Fibroblast of lung (primary cell): Measurements from ENCODE around the gene MEGF10. TPM values are rescaled to one million over a fixed set of nuclear protein-coding genes. Genes with fewer than 3 reads are reported as not detected.

Source experiments
- DNase-seq, 2 donors: peaks; one replicate each; pipeline versions ENCODE4 v3.0.0 to v3.0.0-alpha.2; 2010; ENCODE audit warnings: low read depth in 2 of 2
- H2AFZ ChIP-seq: 2 replicates; pipeline ENCODE4 v1.5.1; 2012; ENCODE audit warnings: low read length, control low read depth, inconsistent platforms
- H3K27ac ChIP-seq: 2 replicates; pipeline ENCODE4 v1.5.1; 2011; ENCODE audit warnings: low read length, control low read depth; ENCODE audit not compliant: insufficient read depth
- H3K27me3 ChIP-seq: 2 replicates; pipeline ENCODE4 v1.5.1; 2011; ENCODE audit warnings: mild to moderate bottlenecking, low read length; ENCODE audit not compliant: control insufficient read depth, insufficient read depth
- H3K36me3 ChIP-seq: 2 replicates; pipeline ENCODE4 v1.5.1; 2011; ENCODE audit warnings: low read length; ENCODE audit not compliant: control insufficient read depth, insufficient read depth
- H3K4me1 ChIP-seq: 2 replicates; pipeline ENCODE4 v1.5.1; 2011; ENCODE audit warnings: low read length; ENCODE audit not compliant: control insufficient read depth, insufficient read depth; ENCODE audit errors: extremely low read depth
- H3K4me2 ChIP-seq: 2 replicates; pipeline ENCODE4 v1.5.1; 2011; ENCODE audit warnings: low read length, control low read depth; ENCODE audit not compliant: insufficient read depth; ENCODE audit errors: extremely low read depth
- H3K4me3 ChIP-seq, 4 experiments: fragments of 200-600 bp in 1 of 4; sonication (generic) in 1 of 4; replicated peaks in 1 of 4; 2 replicates each; pipeline ENCODE4 v1.5.1; 2011 to 2016; ENCODE audit warnings: low read length in 4 of 4, low read depth in 3 of 4, mild to moderate bottlenecking in 3 of 4, control low read depth in 2 of 4, inconsistent platforms in 1 of 4, mixed read lengths in 1 of 4; ENCODE audit not compliant: insufficient read depth in 1 of 4; ENCODE audit errors: control extremely low read depth in 1 of 4
- H3K79me2 ChIP-seq: 2 replicates; pipeline ENCODE4 v1.5.1; 2012; ENCODE audit warnings: mild to moderate bottlenecking, low read length, inconsistent platforms; ENCODE audit not compliant: control insufficient read depth, insufficient read depth
- H3K9ac ChIP-seq: 2 replicates; pipeline ENCODE4 v1.5.1; 2011; ENCODE audit warnings: mild to moderate bottlenecking, low read length, control low read depth; ENCODE audit not compliant: insufficient read depth
- H3K9me3 ChIP-seq: 2 replicates; pipeline ENCODE4 v1.5.1; 2012; ENCODE audit warnings: low read depth, low read length; ENCODE audit not compliant: control insufficient read depth, insufficient read depth
- H4K20me1 ChIP-seq: 2 replicates; pipeline ENCODE4 v1.5.1; 2011; ENCODE audit warnings: low read length; ENCODE audit not compliant: control insufficient read depth, insufficient read depth; ENCODE audit errors: extremely low read depth
- CTCF ChIP-seq, 2 donors: IDR thresholded peaks in 1 of 2; conservative IDR thresholded peaks in 1 of 2; 1 replicate in 1 of 2; 2 replicates in 1 of 2; pipeline ENCODE4 v1.5.1; 2011 to 2012; ENCODE audit warnings: low read length in 2 of 2, control low read depth in 1 of 2, inconsistent platforms in 1 of 2, low read depth in 1 of 2, mild to moderate bottlenecking in 1 of 2
- EZH2 ChIP-seq: IDR thresholded peaks from 2 replicates; pipeline ENCODE4 v1.5.1; 2012; ENCODE audit warnings: low read length, control low read depth, mild to moderate bottlenecking; ENCODE audit errors: missing control alignments
- polyA plus RNA-seq, 2 donors: library from polyadenylated mRNA; depleted of rRNA in 1 of 2; stranded (reverse) in 1 of 2; unstranded in 1 of 2; fragments of >200 nt; gene quantifications; 2 replicates each; pipeline ENCODE4 v1.2.1, GENCODE V29; 2011 to 2012; ENCODE audit warnings: missing spikeins in 1 of 2
- total RNA-seq: library from RNA; depleted of rRNA; stranded (reverse); fragments of >200 nt; gene quantifications from 2 replicates; pipeline ENCODE4 v1.2.1, GENCODE V29; 2014

The MEGF10 gene
- total and polyA plus RNA-seq, 2 donors (not counting 1 experiment from before 2014, with no cell fraction given), result under 0.01 to 0.02 TPM

GRCh38 chr5:127330116-127330515 is 39.5 kb downstream of the MEGF10 start:
- Histone ChIP-seq H3K4me3 (no peak overlapping the region), H3K4me1 (no peaks in the 10 kb centered on the region), H3K9me3 (no peaks in the 10 kb centered on the region), H2AFZ (no peak overlapping the region), H3K4me2 (no peak overlapping the region), H3K27ac (no peak overlapping the region), H3K79me2 (no peaks in the 10 kb centered on the region), H3K36me3 (no peaks in the 10 kb centered on the region), H4K20me1 (no peaks in the 10 kb centered on the region), H3K9ac (no peak overlapping the region), H3K27me3 (no peaks in the 10 kb centered on the region)
- no peak for TF ChIP-seq CTCF (conservative IDR thresholded peaks at IDR 0.05 in 1 of 2, IDR thresholded peaks at IDR 0.05 in 1 of 2; ENCODE audit: low read depth in 1 of 2, low read length in 2 of 2)
- TF ChIP-seq EZH2, result no peak
- no peak for DNase-seq

- Histone ChIP-seq H3K9ac (no peak overlapping the region), H3K9me3 (no peaks in the 10 kb centered on the region), H3K4me3 (no peak overlapping the region), H4K20me1 (no peaks in the 10 kb centered on the region), H3K4me2 (no peak overlapping the region), H2AFZ (no peak overlapping the region), H3K27ac (no peak overlapping the region), H3K4me1 (no peaks in the 10 kb centered on the region), H3K36me3 (no peaks in the 10 kb centered on the region), H3K79me2 (no peaks in the 10 kb centered on the region), H3K27me3 (no peaks in the 10 kb centered on the region)
- DNase-seq, result no peak
- TF ChIP-seq EZH2 (no peak), CTCF (conservative IDR thresholded peaks at IDR 0.05 in 1 of 2, IDR thresholded peaks at IDR 0.05 in 1 of 2; ENCODE audit: low read depth in 1 of 2, low read length in 2 of 2) (no peak)
Measured at GRCh38 chr5:127331890-127332649, 41.5 kb downstream of the MEGF10 start.

DNA sequence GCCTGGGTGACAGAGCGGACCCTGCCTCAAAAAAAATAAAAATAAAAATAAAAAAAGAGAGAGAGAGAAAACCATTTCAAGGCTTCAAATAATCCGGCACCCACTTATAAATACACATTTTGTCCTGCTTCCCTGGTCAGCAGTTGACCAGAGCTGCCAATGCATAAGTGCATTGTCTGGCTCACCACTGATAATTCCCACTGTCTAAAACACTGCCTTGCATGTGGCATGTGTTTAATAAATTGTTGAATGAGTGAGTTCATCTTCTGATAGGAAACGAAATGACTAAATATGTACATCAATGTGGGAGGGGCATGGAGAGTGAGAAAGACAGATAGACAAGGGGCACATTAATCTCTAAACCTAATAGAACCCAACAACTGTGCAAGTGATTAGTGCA is 42.9 kb downstream of the MEGF10 start:
- Histone ChIP-seq H3K4me3 (no peak overlapping the region), H3K9ac (no peak overlapping the region), H3K4me2 (no peak overlapping the region), H3K9me3 (no peaks in the 10 kb centered on the region), H3K27me3 (no peaks in the 10 kb centered on the region), H2AFZ (no peak overlapping the region), H4K20me1 (no peaks in the 10 kb centered on the region), H3K27ac (no peak overlapping the region), H3K79me2 (no peaks in the 10 kb centered on the region), H3K36me3 (no peaks in the 10 kb centered on the region), H3K4me1 (no peaks in the 10 kb centered on the region)
- DNase-seq, result no peak
- TF ChIP-seq EZH2, result no peak
- no peak for TF ChIP-seq CTCF (conservative IDR thresholded peaks at IDR 0.05 in 1 of 2, IDR thresholded peaks at IDR 0.05 in 1 of 2; ENCODE audit: low read depth in 1 of 2, low read length in 2 of 2)
